ENCODE data around the gene CCNY.

- TF ChIP-seq CTCF (conservative IDR thresholded peaks at IDR 0.05; ENCODE audit: low read depth, low read length) (no peak), RAD21 (IDR thresholded peaks at IDR 0.05; ENCODE audit: low read length) (no peak), POLR2A (IDR thresholded peaks at IDR 0.05; ENCODE audit: low read depth, low read length) (no peak), MAFK (IDR thresholded peaks at IDR 0.05; ENCODE audit: low read depth, low read length) (no peak), USF2 (IDR thresholded peaks at IDR 0.05; ENCODE audit: low read depth, low read length) (no peak), RCOR1 (IDR thresholded peaks at IDR 0.05; ENCODE audit: insufficient replicate concordance, low read length) (no peak), SMC3 (IDR thresholded peaks at IDR 0.05; ENCODE audit: low read depth, low read length) (no peak), MAZ (IDR thresholded peaks at IDR 0.05; ENCODE audit: borderline replicate concordance, low read depth, low read length) (no peak), RFX5 (IDR thresholded peaks at IDR 0.05; ENCODE audit: low read depth, low read length) (no peak), CHD1 (IDR thresholded peaks at IDR 0.05; ENCODE audit: low read depth, low read length) (no peak), BHLHE40 (IDR thresholded peaks at IDR 0.05; ENCODE audit: low read depth, low read length) (no peak), FOS (IDR thresholded peaks at IDR 0.05; ENCODE audit: low read depth, low read length) (no peak)
These were observed 50.4 kb downstream of the CCNY start for GRCh38 chr10:35386594-35387174.
